Esophagus squamous epithelium (tissue), 5 donors: Measurements from ENCODE around the gene HOXC13. TPM values are rescaled to one million over a fixed set of nuclear protein-coding genes. Genes with fewer than 3 reads are reported as not detected.

Experiments used
- DNase-seq: peaks from one replicate; lab custom pipeline; 2025; lab: John Stamatoyannopoulos, UW
- H3K27ac ChIP-seq, 4 donors: fragments of 200-600 bp; sonication (generic); one replicate each; pipeline ENCODE4 v1.5.1; 2016 to 2019; ENCODE audit warnings: mild to moderate bottlenecking in 1 of 4
- H3K27me3 ChIP-seq, 4 donors: fragments of 200-600 bp; sonication (generic); 1 replicate in 3 of 4; 2 replicates in 1 of 4; pipeline versions ENCODE4 v1.5.1 to v1.6.0; 2017 to 2021; ENCODE audit warnings: antibody characterized with exemption in 1 of 4
- H3K36me3 ChIP-seq, 3 donors: fragments of 200-600 bp; sonication (generic); one replicate each; pipeline ENCODE4 v1.5.1; 2016 to 2019
- H3K4me1 ChIP-seq, 3 donors: fragments of 200-600 bp; sonication (generic); one replicate each; pipeline ENCODE4 v1.5.1; 2017 to 2019
- H3K4me3 ChIP-seq, 4 donors: fragments of 200-600 bp; sonication (generic); 1 replicate in 3 of 4; 2 replicates in 1 of 4; pipeline ENCODE4 v1.5.1; 2016 to 2019; ENCODE audit warnings: mild to moderate bottlenecking in 2 of 4, moderate library complexity in 1 of 4
- H3K9me3 ChIP-seq, 3 donors: fragments of 200-600 bp; sonication (generic); one replicate each; pipeline ENCODE4 v1.5.1; 2016 to 2019
- CTCF ChIP-seq, 6 experiments: fragments of 450-650 bp in 4 of 6; fragments of 200-600 bp in 2 of 6; sonication (generic) in 2 of 6; IDR thresholded peaks; one replicate each; pipeline ENCODE4 v1.5.1; 2016 to 2019; ENCODE audit warnings: antibody characterized with exemption in 6 of 6, mild to moderate bottlenecking in 4 of 6, moderate library complexity in 4 of 6
- POLR2A ChIP-seq, 4 donors: fragments of 450-650 bp; IDR thresholded peaks; one replicate each; pipeline ENCODE4 v1.6.1; 2017; ENCODE audit warnings: antibody characterized with exemption in 4 of 4, mild to moderate bottlenecking in 4 of 4, moderate library complexity in 3 of 4
- WGBS, 2 donors: methylation state at CpG; one replicate each; pipeline ENCODE4 v1.1.5; 2018; 5-methylcytosine and 5-hydroxymethylcytosine counted together
- intact Hi-C: fragments of 100-400 bp; cut with DNase I; formaldehyde crosslinking; loops from one replicate; pipeline ENCODE4 v1.15.0; 2022
- total RNA-seq, 4 donors: library from RNA; depleted of rRNA; stranded (reverse); fragments of >200 nt; gene quantifications; one replicate each; pipeline ENCODE4 v1.1.0, GENCODE V29; 2016
- donor health status: DM: yes; HTN: yes; CAD: no.

Gene HOXC13
- total RNA-seq, 4 donors from 2014 or later, result 0.83 TPM; not detected in 3

- Histone ChIP-seq H3K27me3 (peaks cover 36 to 100% (median 79%) of the 10 kb centered on the region in 4 donors), H3K9me3 (no peaks in the 10 kb centered on the region), H3K4me3 (no peak overlapping the region), H3K27ac (no peak overlapping the region), H3K4me1 (peaks cover 4 to 46% (median 6%) of the 10 kb centered on the region in 3 donors), H3K36me3 (no peaks in the 10 kb centered on the region)
- intact Hi-C loops, result no loop called here
- DNase-seq, result no peak
- no peak for TF ChIP-seq CTCF (IDR thresholded peaks at IDR 0.05)
- TF ChIP-seq POLR2A (IDR thresholded peaks at IDR 0.05), result no peak
- 18 to 25% methylated on average over 13 to 15 of the region's 39 CpGs for WGBS, 2 donors
These were observed 21.8 kb downstream of the HOXC13 start for GRCh38 chr12:53960187-53961024.

- no peaks in the 10 kb centered on the region for H3K9me3 ChIP-seq
- H3K27ac ChIP-seq, result no peak overlapping the region
- H3K4me3 ChIP-seq, result no peak overlapping the region
- H3K4me1 ChIP-seq, result peaks cover 0 to 48% (median 10%) of the 10 kb centered on the region in 3 donors
- 0% methylated on average over 2 of the region's 72 CpGs; no CpG with 5 or more reads in 1 of the 2 donors for WGBS, 2 donors
- TF ChIP-seq CTCF (IDR thresholded peaks at IDR 0.05), result no peak
- no peak for TF ChIP-seq POLR2A (IDR thresholded peaks at IDR 0.05)
- H3K27me3 ChIP-seq, result peaks cover 39 to 100% (median 78%) of the 10 kb centered on the region in 4 donors
- DNase-seq, result no peak
- H3K36me3 ChIP-seq, result no peaks in the 10 kb centered on the region
- intact Hi-C loops, result no loop called here
These were observed 22.6 kb downstream of the HOXC13 start for GRCh38 chr12:53961025-53961761.

- Histone ChIP-seq H3K27me3 (peaks cover 39 to 100% (median 83%) of the 10 kb centered on the region in 4 donors), H3K27ac (no peak overlapping the region), H3K4me1 (peaks cover 0 to 44% (median 15%) of the 10 kb centered on the region in 3 donors), H3K4me3 (no peak overlapping the region), H3K36me3 (no peaks in the 10 kb centered on the region), H3K9me3 (no peaks in the 10 kb centered on the region)
- 32 to 42% methylated on average over 7 of the region's 7 CpGs for WGBS, 2 donors
- intact Hi-C loops, result no loop called here
- DNase-seq, result no peak
- TF ChIP-seq POLR2A (IDR thresholded peaks at IDR 0.05), result no peak
- no peak for TF ChIP-seq CTCF (IDR thresholded peaks at IDR 0.05)
These were observed 24.4 kb downstream of the HOXC13 start for GRCh38 chr12:53963005-53963404.

GRCh38 chr12:53963434-53964314 is 25.0 kb downstream of the HOXC13 start:
- Histone ChIP-seq H3K4me1 (peaks cover 0 to 44% (median 15%) of the 10 kb centered on the region in 3 donors), H3K27ac (no peak overlapping the region), H3K4me3 (no peak overlapping the region), H3K36me3 (no peaks in the 10 kb centered on the region), H3K27me3 (peaks cover 39 to 100% (median 86%) of the 10 kb centered on the region in 4 donors), H3K9me3 (no peaks in the 10 kb centered on the region)
- no peak for DNase-seq
- no peak for TF ChIP-seq CTCF (IDR thresholded peaks at IDR 0.05)
- no peak for TF ChIP-seq POLR2A (IDR thresholded peaks at IDR 0.05)
- 22 to 29% methylated on average over 27 to 35 of the region's 38 CpGs for WGBS, 2 donors
- intact Hi-C loops, result no loop called here
